ENCODE results near the gene ATP10A.

The ATP10A gene

GRCh38 chr15:25787855-25788520, 75.1 kb downstream of the ATP10A start:
- no peak for DNase-seq (ENCODE audit: low spot score)
- peak overlapping the region; percentile 71 for H3K27ac ChIP-seq
- CTCF ChIA-PET = no interaction called here
- TF ChIP-seq CTCF (conservative IDR thresholded peaks at IDR 0.05; ENCODE audit: low read depth) = no peak
- POLR2A ChIA-PET (ENCODE audit: low non-redundant PET) = no interaction called here

GRCh38 chr15:25787381-25787780, 75.7 kb downstream of the ATP10A start:
- ChIA-PET POLR2A (ENCODE audit: low non-redundant PET) (no interaction called here), CTCF (no interaction called here)
- peak overlapping the region; percentile 71 for H3K27ac ChIP-seq
- no peak for TF ChIP-seq CTCF (conservative IDR thresholded peaks at IDR 0.05; ENCODE audit: low read depth)
- DNase-seq (ENCODE audit: low spot score) = no peak

GRCh38 chr15:25786040-25786439, 77.1 kb downstream of the ATP10A start:
- no peak for DNase-seq (ENCODE audit: low spot score)
- ChIA-PET POLR2A (ENCODE audit: low non-redundant PET) (no interaction called here), CTCF (no interaction called here)
- H3K27ac ChIP-seq = no peak overlapping the region
- no peak for TF ChIP-seq CTCF (conservative IDR thresholded peaks at IDR 0.05; ENCODE audit: low read depth)

GRCh38 chr15:25785641-25786025, 77.5 kb downstream of the ATP10A start:
- CTCF ChIA-PET = no interaction called here
- no peak for DNase-seq (ENCODE audit: low spot score)
- H3K27ac ChIP-seq = no peak overlapping the region
- TF ChIP-seq CTCF (conservative IDR thresholded peaks at IDR 0.05; ENCODE audit: low read depth) = no peak
- POLR2A ChIA-PET (ENCODE audit: low non-redundant PET) = no interaction called here

- ChIA-PET CTCF (no interaction called here), POLR2A (ENCODE audit: low non-redundant PET) (no interaction called here)
- DNase-seq (ENCODE audit: low spot score) = no peak
- no peak for TF ChIP-seq CTCF (conservative IDR thresholded peaks at IDR 0.05; ENCODE audit: low read depth)
- H3K27ac ChIP-seq = no peak overlapping the region
Measured at GRCh38 chr15:25784876-25785640, 78.1 kb downstream of the ATP10A start.

GRCh38 chr15:25783607-25784540, 79.3 kb downstream of the ATP10A start:
- POLR2A ChIA-PET (ENCODE audit: low non-redundant PET) = no interaction called here
- TF ChIP-seq CTCF (conservative IDR thresholded peaks at IDR 0.05; ENCODE audit: low read depth) = no peak; the same call in 1 of the 2 replicates
- no peak for DNase-seq (ENCODE audit: low spot score)
- H3K27ac ChIP-seq = no peak overlapping the region
- CTCF ChIA-PET = interaction anchor here (0.6 to 0.7 kb wide), 2 partner anchors 224 to 1402 kb away, joined by 3 to 5 read pairs; no protein-coding TSS in a partner anchor
